GM23338 (cell line): ENCODE measurements around the gene LAMB1.

Experiments
- CREB1 ChIP-seq: fragments of 250-450 bp; sonication (Bioruptor Pico); IDR thresholded peaks from 2 replicates; pipeline ENCODE4 v1.5.0; 2020; ENCODE audit warnings: low read depth, mild to moderate bottlenecking, moderate library complexity
- ETS1 ChIP-seq: IDR thresholded peaks from 2 replicates; pipeline ENCODE4 v1.6.1; 2016; ENCODE audit warnings: antibody characterized with exemption
- EZH2 ChIP-seq: fragments of 200-600 bp; sonication (generic); IDR thresholded peaks from one replicate; pipeline ENCODE4 v1.8.0; 2017; ENCODE audit warnings: antibody characterized with exemption, mild to moderate bottlenecking, low read depth; ENCODE audit not compliant: unreplicated experiment
- EZH2phosphoT487 ChIP-seq: fragments of 200-600 bp; sonication (generic); IDR thresholded peaks from one replicate; pipeline ENCODE4 v1.8.1; 2018; ENCODE audit warnings: antibody characterized with exemption; ENCODE audit not compliant: unreplicated experiment
- JUNB ChIP-seq: IDR thresholded peaks from one replicate; pipeline ENCODE4 v1.6.1; 2016; ENCODE audit warnings: antibody characterized with exemption; ENCODE audit not compliant: unreplicated experiment
- NANOG ChIP-seq: IDR thresholded peaks from 2 replicates; pipeline ENCODE4 v1.6.1; 2016; ENCODE audit warnings: antibody characterized with exemption, borderline replicate concordance
- POLR2AphosphoS5 ChIP-seq: IDR thresholded peaks from 2 replicates; pipeline ENCODE4 v1.6.1; 2016; ENCODE audit warnings: antibody characterized with exemption, low read depth
- STAT1 ChIP-seq: IDR thresholded peaks from one replicate; pipeline ENCODE4 v1.6.1; 2016; ENCODE audit warnings: antibody characterized with exemption; ENCODE audit not compliant: unreplicated experiment
- ZNF462 ChIP-seq: fragments of 250-450 bp; sonication (Bioruptor Pico); IDR thresholded peaks from 2 replicates; pipeline ENCODE4 v1.5.0; 2020; ENCODE audit warnings: mild to moderate bottlenecking, moderate library complexity
- TF ChIP-seq, protein P1 (sequence below), 2 experiments: fragments of 200-600 bp in 1 of 2; sonication (generic) in 1 of 2; conservative IDR thresholded peaks; 2 replicates each; pipeline versions ENCODE4 v1.5.1 to v1.6.1; 2016 to 2017; ENCODE audit warnings: antibody characterized with exemption in 2 of 2, low read depth in 2 of 2, mild to moderate bottlenecking in 2 of 2, moderate library complexity in 1 of 2
- TF ChIP-seq, protein P2 (sequence below): IDR thresholded peaks from one replicate; pipeline ENCODE4 v1.6.1; 2018; ENCODE audit warnings: antibody characterized with exemption; ENCODE audit not compliant: unreplicated experiment

DNA sequence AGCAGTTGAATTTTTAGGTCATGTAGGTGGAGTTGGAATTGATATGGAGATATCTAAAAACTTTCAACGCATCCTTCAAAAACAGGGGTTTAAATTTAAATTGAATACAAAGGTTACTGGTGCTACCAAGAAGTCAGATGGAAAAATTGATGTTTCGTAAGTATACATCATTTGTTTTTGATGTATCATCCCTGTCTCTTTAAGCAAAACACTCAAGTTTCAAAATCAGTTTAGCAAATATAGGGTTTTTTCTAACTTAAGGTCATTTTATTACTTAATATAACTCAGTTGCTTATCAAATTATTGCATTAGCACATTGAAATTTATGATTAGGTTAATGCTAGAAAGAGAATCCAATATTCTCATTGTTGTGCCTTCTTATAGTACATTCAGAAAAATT lies 87.4 kb downstream of the LAMB1 start:
- TF ChIP-seq, protein P1, sequence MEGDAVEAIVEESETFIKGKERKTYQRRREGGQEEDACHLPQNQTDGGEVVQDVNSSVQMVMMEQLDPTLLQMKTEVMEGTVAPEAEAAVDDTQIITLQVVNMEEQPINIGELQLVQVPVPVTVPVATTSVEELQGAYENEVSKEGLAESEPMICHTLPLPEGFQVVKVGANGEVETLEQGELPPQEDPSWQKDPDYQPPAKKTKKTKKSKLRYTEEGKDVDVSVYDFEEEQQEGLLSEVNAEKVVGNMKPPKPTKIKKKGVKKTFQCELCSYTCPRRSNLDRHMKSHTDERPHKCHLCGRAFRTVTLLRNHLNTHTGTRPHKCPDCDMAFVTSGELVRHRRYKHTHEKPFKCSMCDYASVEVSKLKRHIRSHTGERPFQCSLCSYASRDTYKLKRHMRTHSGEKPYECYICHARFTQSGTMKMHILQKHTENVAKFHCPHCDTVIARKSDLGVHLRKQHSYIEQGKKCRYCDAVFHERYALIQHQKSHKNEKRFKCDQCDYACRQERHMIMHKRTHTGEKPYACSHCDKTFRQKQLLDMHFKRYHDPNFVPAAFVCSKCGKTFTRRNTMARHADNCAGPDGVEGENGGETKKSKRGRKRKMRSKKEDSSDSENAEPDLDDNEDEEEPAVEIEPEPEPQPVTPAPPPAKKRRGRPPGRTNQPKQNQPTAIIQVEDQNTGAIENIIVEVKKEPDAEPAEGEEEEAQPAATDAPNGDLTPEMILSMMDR (conservative IDR thresholded peaks at IDR 0.05; ENCODE audit: low read depth in 2 of 2), result no peak
- no peak for TF ChIP-seq CREB1 (CRISPR knock-in tag)
- no peak for TF ChIP-seq POLR2AphosphoS5
- TF ChIP-seq ETS1, result no peak
- no peak for TF ChIP-seq EZH2phosphoT487
- no peak for TF ChIP-seq EZH2
- TF ChIP-seq, protein P2, sequence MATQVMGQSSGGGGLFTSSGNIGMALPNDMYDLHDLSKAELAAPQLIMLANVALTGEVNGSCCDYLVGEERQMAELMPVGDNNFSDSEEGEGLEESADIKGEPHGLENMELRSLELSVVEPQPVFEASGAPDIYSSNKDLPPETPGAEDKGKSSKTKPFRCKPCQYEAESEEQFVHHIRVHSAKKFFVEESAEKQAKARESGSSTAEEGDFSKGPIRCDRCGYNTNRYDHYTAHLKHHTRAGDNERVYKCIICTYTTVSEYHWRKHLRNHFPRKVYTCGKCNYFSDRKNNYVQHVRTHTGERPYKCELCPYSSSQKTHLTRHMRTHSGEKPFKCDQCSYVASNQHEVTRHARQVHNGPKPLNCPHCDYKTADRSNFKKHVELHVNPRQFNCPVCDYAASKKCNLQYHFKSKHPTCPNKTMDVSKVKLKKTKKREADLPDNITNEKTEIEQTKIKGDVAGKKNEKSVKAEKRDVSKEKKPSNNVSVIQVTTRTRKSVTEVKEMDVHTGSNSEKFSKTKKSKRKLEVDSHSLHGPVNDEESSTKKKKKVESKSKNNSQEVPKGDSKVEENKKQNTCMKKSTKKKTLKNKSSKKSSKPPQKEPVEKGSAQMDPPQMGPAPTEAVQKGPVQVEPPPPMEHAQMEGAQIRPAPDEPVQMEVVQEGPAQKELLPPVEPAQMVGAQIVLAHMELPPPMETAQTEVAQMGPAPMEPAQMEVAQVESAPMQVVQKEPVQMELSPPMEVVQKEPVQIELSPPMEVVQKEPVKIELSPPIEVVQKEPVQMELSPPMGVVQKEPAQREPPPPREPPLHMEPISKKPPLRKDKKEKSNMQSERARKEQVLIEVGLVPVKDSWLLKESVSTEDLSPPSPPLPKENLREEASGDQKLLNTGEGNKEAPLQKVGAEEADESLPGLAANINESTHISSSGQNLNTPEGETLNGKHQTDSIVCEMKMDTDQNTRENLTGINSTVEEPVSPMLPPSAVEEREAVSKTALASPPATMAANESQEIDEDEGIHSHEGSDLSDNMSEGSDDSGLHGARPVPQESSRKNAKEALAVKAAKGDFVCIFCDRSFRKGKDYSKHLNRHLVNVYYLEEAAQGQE, result no peak
- no peak for TF ChIP-seq STAT1
- no peak for TF ChIP-seq ZNF462 (CRISPR knock-in tag)
- no peak for TF ChIP-seq JUNB
- TF ChIP-seq NANOG, result no peak
